IPS-NIHi7 (cell line): Measurements from ENCODE around the gene DNAJB9.
"Not testable (repeated sequence)": the region's sequence is repeated elsewhere in the genome, so short reads cannot be mapped to it uniquely, and the experiment has no call there.

Source experiments
- DNase-seq: peaks from one replicate; pipeline ENCODE4 v3.0.0; 2012; ENCODE audit warnings: mixed read lengths; ENCODE audit errors: extremely low spot score

Gene DNAJB9

DNA sequence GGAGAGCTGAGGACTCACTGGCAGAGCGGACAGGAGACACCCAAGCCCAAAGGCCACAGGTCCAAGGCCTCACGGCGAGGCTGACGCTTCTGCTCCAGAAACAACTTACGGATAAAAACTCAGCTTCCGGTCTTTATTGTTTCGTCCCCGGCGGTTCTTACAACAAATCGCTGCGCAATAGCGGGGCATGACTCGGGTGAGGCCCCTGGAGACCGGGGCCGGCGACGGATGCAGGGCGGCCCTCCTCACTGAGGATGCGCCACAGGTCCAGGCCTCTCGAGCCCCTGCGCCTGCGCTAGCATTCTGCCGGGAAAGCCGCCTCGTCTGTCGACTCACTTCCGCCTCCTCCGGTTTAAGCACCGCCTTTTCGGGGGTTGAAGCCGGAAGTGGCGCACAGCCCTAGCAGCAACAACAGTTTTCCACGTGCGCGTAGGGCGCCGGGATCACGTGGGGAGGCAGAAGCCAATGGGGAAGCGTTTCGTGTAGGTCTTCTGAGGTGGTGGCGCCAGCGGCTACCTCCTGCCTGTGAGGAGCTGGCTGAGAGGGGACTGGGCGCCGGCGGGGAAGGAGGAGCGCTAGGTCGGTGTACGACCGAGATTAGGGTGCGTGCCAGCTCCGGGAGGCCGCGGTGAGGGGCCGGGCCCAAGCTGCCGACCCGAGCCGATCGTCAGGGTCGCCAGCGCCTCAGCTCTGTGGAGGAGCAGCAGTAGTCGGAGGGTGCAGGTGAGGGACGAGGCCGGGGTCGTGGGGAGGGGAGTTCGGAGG, at the start of gene DNAJB9, which contains the start of gene THAP5:
DNAJB9 (plus strand) TSS at position 494 of the 765 bp plus-strand sequence. CDS start 1,853 bp downstream, outside the sequence.
THAP5 (minus strand) TSS at position 326 of the 765 bp plus-strand sequence; CDS start at position 189, 137 bp downstream.
- DNase-seq = peak; percentile 96

DNA sequence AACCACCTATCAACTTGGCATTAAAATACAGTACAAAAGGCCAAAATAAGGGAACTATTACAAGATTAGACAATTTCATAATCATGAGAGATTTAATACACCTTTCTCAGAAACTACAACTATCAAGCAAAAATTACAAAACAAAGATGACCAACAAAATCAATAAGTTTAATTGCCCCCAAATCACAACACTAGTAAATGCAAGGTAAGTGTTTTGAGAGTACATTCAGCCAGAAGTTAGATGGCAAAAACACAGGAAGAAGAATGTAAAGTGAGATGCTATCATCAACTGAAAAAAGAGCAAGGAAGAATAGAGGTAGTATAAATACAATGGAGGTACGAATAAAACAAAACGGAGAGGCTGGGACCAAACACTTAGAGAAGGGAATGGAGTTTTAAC, 46.9 kb upstream of the DNAJB9 start:
- DNase-seq = no peak

DNA sequence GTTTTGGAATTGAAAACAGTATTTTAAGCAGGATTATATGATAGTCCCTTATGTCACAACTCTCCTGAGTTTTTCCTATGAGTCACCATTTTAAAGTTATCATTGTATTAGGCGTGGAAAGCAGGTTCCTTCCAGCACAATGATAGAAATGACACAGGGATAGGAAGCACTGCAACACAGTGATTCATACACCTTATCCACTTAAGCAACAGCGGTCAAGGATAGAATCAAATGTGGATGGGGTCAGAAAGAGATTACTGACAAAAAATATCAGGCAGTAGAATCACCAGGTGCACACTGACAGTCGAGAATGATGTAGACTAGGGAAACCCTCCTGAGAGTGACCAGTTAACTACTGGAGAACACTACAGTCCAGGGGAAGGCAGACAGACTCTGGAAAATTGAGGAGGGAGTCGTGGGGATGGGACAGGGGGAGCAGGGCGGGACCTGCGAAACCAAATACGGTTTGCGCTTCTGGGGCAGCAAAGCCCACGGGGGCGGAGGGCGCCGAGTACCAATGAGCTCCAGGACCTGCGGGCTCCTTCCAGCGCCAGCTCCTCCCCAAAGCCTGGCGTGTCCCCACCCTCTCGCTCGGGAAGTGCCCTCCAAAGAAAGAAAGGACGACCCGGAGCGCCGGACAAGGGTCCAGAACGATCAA, 44.2 kb upstream of the DNAJB9 start:
- peak; percentile 86 for DNase-seq

DNA sequence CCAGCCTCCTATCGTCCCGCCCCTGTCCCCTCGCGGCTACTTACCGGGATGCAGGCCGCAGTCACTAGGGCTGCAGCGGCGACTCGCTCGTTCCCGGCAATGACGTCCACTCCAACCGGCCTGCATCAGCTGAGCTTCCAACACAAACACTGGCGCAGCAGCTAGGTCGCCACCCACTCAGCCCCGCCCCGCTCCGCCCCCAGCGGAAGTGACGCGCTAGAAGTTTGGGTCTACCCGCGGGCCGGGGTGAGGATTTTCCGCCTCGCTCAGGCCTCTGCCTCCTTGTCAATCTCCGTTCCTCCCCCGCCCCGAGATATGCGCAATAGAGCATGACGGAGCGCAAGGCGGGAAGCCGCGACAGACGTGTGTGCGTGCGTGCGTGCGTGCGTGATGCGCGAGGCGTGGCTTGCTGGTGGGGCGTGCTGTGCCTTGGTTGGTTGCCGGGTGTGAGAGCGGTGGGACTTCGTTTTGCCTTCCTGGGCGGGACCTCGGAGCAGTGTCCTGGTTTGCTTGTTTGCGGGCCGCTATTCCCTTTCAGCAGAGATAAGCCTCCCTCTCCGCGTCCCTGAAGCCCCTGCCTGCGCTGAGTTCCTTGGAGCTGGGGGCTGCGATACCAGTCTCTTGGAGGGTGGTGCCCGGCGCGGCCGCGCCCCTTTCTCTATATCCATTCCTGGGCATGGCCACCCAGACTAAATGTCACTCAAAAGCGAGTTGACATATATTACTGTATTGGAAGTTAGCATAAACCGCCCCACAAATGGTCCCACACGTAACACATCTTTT, 43.5 kb upstream of the DNAJB9 start, which contains the start of gene PNPLA8:
PNPLA8 (minus strand) TSS at position 151 of the 783 bp plus-strand sequence. CDS start 10,644 bp downstream, outside the sequence.
- DNase-seq = peak; percentile 96

DNA sequence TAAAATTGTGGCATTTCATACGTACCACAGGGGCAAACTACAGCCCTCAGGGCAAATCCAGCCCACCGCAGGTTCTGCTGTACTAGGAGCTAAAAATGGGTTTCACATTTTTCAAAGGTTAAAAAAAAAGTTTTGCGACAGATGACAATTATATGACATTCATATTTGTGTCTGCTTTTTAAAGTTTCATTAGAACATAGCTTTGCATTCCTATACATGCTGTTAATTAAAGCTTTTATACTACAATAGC, 43.0 kb upstream of the DNAJB9 start:
- no peak for DNase-seq

DNA sequence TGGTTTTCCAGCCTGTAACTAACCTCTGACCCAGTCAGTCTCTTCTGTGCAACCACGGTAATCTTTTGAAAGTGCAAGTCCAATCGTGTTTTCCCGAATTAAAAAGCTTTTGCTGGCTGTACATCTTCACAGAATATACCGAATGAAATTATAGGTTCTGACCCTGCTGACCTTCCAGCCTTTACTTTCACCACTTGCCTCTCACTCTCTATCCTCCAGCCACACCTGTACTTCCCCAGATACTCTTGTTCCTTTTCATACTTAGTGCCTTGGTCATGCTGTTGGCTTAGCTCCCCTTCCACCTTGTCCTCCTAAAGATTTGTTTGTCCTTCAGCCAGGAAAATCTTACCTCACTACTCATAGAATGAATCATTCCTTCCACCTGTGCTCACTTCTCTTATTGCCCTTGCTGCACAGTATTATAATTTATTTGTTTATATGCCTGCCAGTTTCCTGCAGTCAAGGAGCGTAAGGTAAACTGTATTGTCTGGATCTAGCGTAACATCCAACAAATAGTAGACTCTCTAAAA, 41.4 kb upstream of the DNAJB9 start:
- DNase-seq = no peak

DNA sequence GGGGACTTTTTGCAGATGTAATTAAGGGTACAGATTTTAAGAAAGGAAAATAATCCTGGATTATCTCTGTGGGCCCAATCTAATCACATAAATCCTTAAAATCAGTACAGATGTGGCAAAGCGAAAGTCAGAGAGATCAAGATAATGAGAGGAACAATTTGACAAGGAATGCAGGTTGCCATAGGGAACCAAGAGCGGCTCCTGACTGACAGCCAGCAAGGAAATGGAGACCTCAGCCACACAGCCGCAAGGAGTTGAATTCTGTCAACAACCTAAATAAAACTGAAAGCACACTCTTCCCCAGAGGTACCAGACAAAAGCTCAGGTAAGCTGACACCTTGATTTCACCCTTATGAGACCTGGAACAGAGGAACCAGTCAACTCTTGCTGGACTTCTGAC, 40.3 kb upstream of the DNAJB9 start:
- no peak for DNase-seq

DNA sequence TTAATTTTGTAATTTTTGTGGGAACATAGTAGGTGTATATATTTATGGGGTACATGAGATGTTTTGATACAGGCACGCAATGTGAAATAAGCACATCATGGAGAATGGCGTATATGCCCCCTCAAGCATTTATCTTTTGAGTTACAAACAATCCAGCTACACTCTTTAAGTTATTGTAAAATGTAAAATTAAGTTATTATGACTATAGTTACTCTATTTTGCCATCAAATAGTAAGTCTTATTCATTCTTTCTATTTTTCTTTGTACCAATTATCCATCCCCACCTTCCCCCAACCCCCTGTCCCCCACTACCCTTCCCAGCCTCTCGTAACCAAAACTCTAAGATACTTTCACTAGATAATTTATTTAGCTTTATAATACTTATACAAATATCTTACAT, 36.0 kb upstream of the DNAJB9 start:
- no peak for DNase-seq

DNA sequence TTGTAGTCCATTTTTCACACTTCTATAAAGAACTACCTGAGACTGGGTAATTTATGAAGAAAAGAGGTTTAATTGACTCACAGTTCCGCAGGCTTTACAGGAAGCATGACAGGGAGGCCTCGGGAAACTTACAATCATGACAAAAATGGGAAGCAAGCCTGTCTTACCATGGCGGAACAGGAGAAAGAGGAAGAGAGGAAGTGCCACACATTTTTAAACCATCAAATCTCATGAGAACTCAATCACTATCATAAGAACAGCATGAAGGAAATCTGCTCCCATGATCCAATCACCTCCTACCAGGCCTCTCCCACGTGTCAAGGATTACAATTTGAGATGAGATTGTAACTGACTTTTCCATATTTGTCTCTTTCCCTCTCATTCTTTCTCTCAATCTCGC, 34.4 kb upstream of the DNAJB9 start:
- no peak for DNase-seq

DNA sequence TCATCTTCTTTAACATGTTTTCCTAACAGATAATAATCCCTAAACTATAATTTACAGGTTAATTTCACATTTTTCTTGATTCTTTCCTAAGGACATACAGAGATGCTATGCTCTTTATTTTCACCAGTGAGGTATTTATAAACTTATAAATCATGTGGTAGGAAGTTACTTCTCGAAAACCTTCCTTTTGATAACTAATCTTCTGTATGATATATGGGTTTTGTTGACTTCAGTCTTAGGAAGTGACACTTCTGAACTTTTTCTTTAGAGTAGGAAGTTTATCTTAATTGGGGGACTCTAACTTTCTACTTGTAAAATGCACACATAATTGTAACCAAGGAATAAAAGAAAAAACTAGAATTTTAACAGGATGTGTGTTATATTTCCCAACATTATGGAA, 33.9 kb upstream of the DNAJB9 start:
- DNase-seq = no peak

DNA sequence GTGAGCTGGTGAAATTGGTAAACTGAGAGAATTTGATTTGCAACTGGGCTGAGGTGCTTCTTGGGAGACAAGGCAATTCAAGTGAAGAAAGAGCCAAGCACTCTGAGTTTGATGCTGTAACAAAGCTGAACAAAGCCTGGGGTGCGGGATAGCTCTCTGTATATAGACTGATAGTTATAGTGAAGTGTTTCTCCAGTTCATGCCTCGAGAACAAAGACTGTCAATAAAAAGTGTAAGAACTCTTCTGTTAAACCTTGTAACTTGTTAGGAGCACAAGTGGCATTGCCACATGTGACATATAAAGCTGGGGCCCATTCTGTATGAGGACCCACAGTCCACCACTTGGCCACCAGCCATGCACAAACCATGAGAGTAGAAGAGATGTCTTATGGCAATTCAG, 32.4 kb upstream of the DNAJB9 start:
- DNase-seq = no peak

DNA sequence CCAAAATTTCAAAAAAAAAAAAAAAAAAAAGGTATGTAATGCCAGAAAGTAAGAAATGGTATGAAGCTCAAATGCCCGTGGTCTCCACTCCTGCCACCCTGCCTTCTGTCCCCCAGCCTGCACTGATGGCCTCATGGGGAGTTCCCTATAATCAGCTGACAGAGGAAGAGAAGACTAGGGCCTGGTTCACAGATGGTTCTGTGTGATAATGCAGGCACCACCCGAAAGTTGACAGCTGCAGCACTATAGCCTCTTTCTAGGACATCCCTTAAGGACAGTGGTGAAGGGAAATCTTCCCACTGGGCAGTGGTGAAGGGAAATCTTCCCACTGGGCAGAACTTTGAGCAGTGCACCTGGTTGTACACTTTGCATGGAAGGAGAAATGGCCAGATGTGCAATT, 31.4 kb upstream of the DNAJB9 start:
- DNase-seq = not testable (repeated sequence)

DNA sequence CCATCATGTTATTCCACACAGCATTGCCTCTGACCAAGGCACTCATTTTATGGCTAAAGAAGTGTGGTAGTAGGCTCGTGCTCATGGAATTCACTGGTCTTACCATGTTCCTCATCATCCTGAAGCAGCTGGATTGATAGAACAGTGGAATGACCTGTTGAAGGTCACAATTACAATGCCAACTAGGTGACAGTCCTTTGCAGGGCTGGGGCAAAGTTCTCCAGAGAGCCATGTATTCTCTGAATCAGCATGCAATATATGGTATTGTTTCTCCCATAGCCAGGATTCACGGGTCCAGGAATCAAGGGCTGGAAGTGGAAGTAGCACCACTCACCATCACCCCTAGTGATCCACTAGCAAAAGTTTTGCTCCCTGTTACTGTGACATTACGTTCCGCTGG, 31.0 kb upstream of the DNAJB9 start:
- not testable (repeated sequence) for DNase-seq

DNA sequence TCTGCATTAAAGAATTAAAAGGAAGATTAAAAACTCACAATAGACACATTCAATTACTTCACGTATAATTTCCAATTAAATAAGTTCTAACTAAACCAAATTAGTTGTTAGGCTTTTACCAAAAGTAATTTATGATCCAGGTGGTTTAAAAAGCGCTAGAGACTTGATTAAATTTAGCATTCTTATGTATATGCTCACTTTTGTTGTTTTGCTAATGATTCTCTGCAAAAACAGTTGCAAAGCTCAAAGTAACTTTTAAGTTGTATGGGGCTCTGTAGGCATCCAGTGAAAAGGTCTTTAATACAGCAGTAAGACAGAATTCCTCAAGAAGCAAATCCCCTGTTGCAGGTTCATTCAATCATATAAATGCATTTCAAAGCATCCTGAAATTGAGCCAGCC, 28.2 kb upstream of the DNAJB9 start:
- DNase-seq = no peak

DNA sequence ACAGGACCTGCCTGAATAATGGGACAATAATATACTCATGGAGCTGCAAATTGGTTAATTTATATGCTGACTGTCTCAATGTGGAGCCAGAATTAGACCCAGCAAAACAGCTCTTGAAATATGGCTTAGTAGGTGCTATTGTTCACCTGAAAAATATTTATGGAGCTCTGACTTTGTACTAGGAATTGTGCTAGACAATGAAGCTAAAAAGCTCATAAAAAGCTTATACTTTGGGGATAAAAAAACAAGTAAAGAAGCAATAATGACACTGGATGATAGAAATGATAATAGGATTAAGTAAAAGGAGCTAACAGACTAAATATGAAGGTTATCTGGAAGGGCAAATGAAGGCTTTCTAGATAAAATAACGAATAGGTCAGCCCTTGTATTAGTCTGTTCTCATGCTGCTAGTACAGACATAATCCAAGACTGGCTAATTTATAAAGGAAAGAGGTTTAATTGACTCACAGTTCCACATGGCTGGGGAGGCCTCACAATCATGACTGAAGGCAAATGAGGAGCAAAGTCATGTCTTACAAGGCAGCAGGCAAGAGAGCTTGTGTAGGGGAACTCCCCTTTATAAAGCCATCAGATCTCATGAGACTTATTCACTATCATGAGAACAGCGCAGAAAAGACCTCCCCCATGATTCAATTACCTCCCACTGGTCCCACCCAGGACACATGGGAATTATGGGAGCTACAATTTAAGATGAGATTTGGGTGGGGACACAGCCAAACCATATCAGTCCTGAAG, 21.4 kb upstream of the DNAJB9 start:
- not testable (repeated sequence) for DNase-seq

DNA sequence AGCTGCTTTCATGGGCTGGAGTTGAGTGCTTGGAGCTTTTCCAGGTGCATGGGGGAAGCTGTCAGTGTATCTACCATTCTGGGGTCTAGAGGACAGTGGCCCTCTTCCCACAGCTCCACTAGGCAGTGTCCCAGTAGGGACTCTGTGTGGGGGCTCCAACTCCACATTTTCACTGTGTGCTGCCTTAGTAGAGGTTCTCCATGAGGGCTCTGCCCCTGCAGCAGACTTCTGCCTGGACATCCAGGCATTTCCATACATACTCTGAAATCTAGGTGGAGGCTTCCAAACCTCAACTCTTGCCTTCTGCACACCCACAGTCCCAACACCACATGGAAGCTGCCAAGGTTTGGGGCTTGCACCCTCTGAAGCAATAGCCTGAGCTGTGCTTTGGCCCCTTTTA, 13.0 kb upstream of the DNAJB9 start:
- not testable (repeated sequence) for DNase-seq

DNA sequence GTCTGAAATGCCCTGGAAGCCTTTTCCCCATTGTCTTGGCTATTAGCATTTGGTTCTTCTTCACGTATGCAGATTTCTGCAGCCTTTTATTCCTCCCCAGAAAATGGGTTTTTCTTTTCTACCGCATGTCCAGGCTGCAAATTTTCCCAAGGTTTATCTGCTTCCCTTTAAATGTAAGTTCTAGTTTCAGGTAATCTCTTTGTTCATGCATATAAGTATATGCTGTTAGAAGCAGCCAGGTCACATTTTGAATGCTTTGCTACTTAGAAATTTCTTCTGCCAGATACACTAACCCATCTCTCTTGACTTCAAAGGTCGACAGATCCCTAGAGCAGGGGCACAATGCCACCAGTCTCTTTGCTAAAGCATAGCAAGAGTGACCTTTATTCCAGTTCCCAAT, 12.5 kb upstream of the DNAJB9 start:
- DNase-seq = no peak

DNA sequence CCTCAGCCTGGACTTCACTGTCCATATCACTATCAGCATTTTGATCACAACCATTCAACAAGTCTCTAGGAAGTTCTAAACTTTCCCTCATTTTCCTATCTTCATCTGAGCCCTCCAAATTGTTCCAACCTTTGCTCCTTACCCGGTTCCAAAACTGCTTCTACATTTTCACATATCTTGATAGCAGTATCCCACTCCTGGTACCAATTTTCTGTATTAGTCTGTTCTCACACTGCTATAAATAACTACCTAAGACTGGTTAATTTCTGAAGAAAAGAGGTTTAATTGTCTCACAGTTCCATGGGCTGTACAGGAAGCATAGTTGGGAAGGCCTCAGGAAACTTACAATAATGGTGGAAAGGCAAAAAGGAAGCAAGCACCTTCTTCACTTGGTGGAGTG, 12.1 kb upstream of the DNAJB9 start:
- no peak for DNase-seq

DNA sequence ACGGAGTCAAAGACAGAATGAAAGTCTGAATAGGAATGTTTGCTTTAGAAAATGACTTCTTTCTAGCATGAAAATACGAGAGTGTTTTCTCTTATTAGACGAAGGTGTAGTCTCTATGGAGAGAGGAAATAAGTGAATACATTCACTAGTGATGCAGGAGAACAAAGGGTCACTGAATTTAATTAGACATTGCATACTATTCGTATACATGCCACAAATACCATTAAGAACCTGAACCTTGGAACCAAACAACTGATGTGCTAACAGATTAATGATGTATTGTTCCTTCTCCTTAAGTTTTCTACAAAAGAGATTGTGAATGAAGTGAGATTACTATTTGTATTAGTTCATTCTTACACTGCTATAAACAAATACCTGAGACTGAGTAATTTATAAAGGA, 10.4 kb upstream of the DNAJB9 start:
- no peak for DNase-seq

DNA sequence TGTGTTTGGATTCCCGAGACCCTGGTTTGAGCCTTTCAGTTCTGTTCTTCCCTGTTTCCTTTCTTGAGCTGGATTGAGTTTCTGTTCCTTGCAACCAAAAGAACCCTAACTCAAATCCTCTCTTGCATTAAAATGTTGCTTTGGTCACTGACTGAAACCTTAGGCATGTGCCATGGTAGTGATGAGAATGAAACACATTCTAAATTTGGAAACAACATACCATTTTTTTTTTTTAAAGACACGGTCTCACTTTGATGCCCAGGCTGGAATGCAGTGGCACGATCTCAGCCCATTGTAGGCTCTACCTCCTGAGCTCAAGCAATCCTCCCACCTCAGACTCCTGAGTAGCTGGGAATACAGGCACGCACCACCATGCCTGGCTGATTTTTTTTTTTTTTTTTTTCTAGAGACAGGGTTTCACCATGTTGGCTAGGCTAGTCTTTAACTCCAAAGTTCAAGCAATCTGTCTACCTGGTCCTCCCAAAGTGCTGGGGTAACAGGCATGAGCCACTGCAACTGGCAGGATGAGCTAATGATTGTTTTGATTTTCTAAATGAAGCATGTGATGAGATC, 8.5 kb upstream of the DNAJB9 start:
- no peak for DNase-seq

DNA sequence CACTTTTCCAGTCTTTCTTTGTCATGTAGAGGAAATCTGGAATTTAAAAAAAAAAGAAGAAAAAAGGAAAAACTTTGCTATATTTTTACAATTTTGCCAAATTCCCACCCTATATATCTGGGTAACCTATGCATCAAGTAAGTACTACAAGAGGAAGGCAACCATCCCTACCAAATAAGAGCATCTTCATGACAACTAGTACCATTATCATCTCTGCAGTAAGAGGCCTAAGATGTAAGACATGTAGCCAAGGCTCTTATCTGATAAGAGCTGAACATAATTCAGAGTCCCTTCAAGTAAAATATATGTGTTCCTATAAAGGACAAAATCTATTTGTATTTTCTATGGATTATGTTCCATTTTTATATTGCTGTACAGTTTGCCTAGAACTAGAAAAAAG, 3.7 kb upstream of the DNAJB9 start:
- no peak for DNase-seq
